GM13977 (cell line): Measurements from ENCODE around the gene WIPI1.

ENCODE experiments used
- DNase-seq: peaks from one replicate; pipeline ENCODE4 v3.0.0; 2012; ENCODE audit warnings: low spot score
- in situ Hi-C: fragments of 300-500 bp; cut with MboI; formaldehyde crosslinking; loops from one replicate; pipeline ENCODE4 v1.12.0; 2022; ENCODE audit warnings: low sequenced_read_pairs, low pct_unique_long_range_greater_than_20kb, mixed read lengths, inconsistent platforms; ENCODE audit not compliant: unreplicated experiment
- TF ChIP-seq, protein P1 (sequence below): IDR thresholded peaks from 2 replicates; pipeline ENCODE4 v1.5.1; 2012; ENCODE audit warnings: mild to moderate bottlenecking, control low read depth; ENCODE audit not compliant: insufficient read depth; ENCODE audit errors: extremely low read depth, missing control alignments

The WIPI1 gene

DNA sequence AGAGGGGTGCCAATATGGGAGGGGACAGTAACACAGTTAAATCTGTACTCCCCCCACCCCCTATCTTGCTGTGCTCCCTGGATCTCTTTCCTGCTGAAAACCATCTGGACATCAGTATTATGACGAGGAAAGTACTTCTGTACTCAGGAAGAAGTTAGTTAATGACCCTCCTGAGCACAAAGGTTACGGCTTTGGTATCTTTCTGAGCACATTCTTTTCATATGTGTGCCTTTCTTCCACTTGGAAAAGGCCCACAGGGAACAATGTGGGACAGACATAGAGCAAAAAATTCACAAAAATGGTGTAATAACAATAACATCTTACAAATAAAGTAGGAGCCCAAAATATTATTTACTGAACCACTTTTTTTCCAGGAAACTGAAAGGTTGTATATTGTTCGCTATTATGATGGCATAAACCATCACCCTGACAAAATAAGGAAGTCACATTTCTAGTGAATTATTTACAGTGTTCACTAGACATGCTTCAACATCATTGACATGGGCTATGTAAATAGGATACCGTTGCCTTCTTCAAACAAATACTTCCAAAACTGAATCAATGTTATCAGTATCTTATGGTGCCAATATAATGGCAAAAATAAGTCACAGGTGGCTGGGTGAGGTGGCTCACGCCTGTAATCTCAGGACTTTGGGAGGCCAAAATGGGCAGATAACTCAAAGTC, 5.5 kb downstream of the WIPI1 start:
- in situ Hi-C loops = loop anchor here (10.0 to 25.0 kb wide), 2 partner anchors 187 to 290 kb away; no protein-coding TSS in a partner anchor
- no peak for DNase-seq
- TF ChIP-seq, protein P1, sequence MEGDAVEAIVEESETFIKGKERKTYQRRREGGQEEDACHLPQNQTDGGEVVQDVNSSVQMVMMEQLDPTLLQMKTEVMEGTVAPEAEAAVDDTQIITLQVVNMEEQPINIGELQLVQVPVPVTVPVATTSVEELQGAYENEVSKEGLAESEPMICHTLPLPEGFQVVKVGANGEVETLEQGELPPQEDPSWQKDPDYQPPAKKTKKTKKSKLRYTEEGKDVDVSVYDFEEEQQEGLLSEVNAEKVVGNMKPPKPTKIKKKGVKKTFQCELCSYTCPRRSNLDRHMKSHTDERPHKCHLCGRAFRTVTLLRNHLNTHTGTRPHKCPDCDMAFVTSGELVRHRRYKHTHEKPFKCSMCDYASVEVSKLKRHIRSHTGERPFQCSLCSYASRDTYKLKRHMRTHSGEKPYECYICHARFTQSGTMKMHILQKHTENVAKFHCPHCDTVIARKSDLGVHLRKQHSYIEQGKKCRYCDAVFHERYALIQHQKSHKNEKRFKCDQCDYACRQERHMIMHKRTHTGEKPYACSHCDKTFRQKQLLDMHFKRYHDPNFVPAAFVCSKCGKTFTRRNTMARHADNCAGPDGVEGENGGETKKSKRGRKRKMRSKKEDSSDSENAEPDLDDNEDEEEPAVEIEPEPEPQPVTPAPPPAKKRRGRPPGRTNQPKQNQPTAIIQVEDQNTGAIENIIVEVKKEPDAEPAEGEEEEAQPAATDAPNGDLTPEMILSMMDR = no peak

DNA sequence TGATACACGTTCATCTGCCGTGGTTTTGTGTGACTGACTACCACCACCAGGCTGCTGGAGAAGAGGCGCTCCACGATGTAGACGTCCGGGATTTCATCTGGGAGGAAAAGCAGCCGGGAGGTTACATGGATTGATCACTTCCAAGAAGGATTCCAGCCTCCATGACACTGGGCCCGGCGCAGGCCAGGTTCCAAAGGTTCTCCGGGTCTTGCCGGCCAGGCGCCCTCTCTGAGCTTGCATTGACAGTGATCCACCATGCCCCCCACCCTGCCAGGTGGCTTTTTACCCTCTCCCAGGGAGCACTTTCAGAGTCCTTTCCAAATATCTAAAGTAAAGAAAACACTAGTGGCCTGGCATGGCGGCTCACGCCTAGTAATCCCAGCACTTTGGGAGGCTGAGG, 6.5 kb downstream of the WIPI1 start:
- DNase-seq = no peak
- in situ Hi-C loops = loop anchor here (10.0 to 25.0 kb wide), 2 partner anchors 186 to 288 kb away; no protein-coding TSS in a partner anchor
- TF ChIP-seq, protein P1 = no peak

GRCh38 chr17:68450391-68450790, 6.9 kb downstream of the WIPI1 start:
- in situ Hi-C loops = loop anchor here (10.0 to 25.0 kb wide), 2 partner anchors 186 to 288 kb away; no protein-coding TSS in a partner anchor
- TF ChIP-seq, protein P1 = no peak
- no peak for DNase-seq

DNA sequence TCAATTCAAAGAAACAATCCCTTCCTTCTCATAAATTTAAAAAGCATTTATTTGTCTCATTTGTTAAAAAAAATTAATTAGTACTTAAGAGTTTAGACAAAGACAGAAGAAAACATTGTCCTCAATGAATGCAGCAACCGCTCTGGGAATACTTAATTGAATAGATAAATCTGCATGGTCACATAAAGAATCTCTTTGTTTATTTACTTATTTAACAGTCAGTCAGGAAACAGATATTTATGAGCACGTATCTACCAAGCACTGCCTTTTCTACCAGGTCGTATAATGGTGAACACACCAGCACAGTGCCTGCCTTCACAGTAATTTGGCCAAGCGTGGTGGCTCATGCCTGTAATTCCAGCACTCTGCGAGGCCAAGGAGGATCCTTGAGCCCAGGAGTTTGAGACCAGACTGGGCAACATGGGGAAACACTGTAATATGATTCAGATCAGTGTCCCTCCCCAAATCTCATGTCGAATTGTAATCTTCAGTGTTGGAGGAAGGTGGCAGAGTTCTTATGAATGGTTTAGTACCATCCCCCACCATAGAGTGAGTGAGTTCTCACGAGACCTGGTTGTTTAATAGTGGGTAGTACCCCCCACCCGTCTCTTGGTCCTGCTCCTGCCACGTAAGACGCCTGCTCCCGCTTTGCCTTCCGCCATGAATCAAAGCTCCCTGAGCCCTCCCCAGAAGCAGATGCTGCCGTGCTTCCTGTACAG, 8.1 kb downstream of the WIPI1 start:
- TF ChIP-seq, protein P1 = no peak
- in situ Hi-C loops = no loop called here
- no peak for DNase-seq

DNA sequence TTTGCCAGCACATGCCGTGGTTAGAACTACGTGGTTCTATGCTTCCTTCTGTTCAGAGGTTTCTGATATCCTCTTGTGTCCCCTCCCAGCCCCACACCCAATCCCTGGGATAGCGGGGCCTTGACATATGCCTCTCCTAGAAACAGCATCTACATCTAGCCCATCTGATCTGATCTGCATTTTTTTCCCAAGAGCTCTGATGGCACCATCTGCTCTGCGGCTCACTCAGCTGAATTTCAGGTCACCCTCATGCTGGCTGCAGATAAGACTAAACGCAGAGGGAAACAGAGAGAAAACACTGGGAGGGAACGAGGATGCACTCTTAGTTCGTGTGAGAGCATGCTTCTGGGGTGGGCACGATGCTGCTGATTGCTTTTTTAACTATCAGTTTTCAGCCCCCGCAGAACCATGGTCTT, 10.7 kb downstream of the WIPI1 start:
- DNase-seq = no peak
- in situ Hi-C loops = no loop called here
- TF ChIP-seq, protein P1 = no peak

DNA sequence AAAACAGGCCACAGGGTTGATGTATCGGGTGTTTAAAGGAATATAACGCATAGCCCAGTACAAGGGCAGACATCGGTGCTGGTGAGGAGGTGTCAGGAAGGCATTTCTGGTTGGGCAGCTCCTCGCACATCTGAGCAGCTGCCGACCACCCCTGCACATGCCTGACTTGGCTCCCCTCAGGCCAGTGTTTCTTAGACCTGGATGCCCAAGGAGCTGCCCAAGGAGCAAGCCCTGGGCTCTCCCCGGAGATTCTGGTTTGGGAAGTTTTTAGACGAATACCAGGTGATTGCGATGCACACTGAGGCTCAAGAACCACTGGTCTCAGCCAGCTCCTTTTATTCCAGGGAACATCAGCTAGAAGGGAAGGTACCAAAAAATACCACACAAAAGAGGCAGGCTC, 11.6 kb downstream of the WIPI1 start:
- in situ Hi-C loops = no loop called here
- TF ChIP-seq, protein P1 = no peak
- DNase-seq = no peak
